Ishikawa (cell line): Measurements from ENCODE around the gene TGFBR3.

Experiments
- CEBPB ChIP-seq: IDR thresholded peaks from 2 replicates; pipeline ENCODE4 v1.6.1; 2012
- CREB1 ChIP-seq: IDR thresholded peaks from 2 replicates; pipeline ENCODE4 v1.6.1; 2012; ENCODE audit warnings: low read depth
- EGR1 ChIP-seq: IDR thresholded peaks from 2 replicates; pipeline ENCODE4 v1.6.1; 2012
- EP300 ChIP-seq: IDR thresholded peaks from 2 replicates; pipeline ENCODE4 v1.6.1; 2012; ENCODE audit warnings: borderline replicate concordance
- FOXM1 ChIP-seq: IDR thresholded peaks from 2 replicates; pipeline ENCODE4 v1.6.1; 2012; ENCODE audit warnings: low read depth, borderline replicate concordance
- NFIC ChIP-seq: IDR thresholded peaks from 2 replicates; pipeline ENCODE4 v1.6.1; 2012
- RAD21 ChIP-seq: IDR thresholded peaks from 2 replicates; pipeline ENCODE4 v1.6.1; 2012; ENCODE audit warnings: low read depth
- TAF1 ChIP-seq: IDR thresholded peaks from 2 replicates; pipeline ENCODE4 v1.6.1; 2012; ENCODE audit warnings: low read depth, mild to moderate bottlenecking
- TCF12 ChIP-seq: IDR thresholded peaks from 2 replicates; pipeline ENCODE4 v1.6.1; 2012; ENCODE audit warnings: low read depth
- TEAD4 ChIP-seq: IDR thresholded peaks from 2 replicates; pipeline ENCODE4 v1.6.1; 2012
- YY1 ChIP-seq: IDR thresholded peaks from 2 replicates; pipeline ENCODE4 v1.6.1; 2012; ENCODE audit warnings: low read depth
- ZBTB7A ChIP-seq: IDR thresholded peaks from 2 replicates; pipeline ENCODE4 v1.6.1; 2012; ENCODE audit warnings: low read depth
- TF ChIP-seq, protein P1 (sequence below): IDR thresholded peaks from 2 replicates; pipeline ENCODE4 v1.6.1; 2012
- TF ChIP-seq, protein P2 (sequence below): IDR thresholded peaks from 2 replicates; pipeline ENCODE4 v1.6.1; 2012
- TF ChIP-seq, protein P3 (sequence below): IDR thresholded peaks from 2 replicates; pipeline ENCODE4 v1.6.1; 2012; ENCODE audit warnings: low read depth, mild to moderate bottlenecking

The TGFBR3 gene

DNA sequence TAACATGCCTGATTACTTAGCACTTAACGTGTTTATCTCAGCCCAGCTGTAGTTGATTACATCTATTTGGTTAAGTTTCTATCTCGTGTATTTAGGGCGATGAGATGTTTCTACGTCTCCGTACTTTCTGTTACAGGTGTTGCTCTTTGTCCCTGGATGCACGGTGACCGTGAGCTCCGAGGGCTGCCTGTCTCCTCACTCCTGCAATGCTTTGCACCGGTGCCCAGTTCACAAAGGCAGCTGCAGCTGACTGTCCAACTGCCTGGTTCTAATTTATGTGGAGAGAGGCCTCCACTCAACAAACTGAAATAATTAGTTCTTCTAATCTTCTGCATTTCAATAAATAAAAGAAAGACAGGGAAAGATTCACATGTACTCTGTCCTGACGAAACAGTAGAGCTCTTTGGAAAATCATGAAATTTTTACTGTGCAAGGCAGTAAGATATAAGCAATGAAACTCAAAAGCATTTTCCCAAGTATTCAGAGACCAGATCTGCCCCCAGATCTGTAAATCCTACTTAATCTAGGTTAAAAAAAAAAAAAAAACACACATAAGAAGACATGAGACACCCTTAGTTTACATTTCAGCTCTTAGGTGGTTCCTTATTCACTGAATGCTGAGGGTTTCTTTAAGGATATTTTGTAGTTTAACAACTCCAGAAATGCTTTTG lies 108.2 kb downstream of the TGFBR3 start:
- TF ChIP-seq EP300 (no peak), TEAD4 (no peak), EGR1 (no peak), ZBTB7A (no peak), TAF1 (no peak), CREB1 (no peak), RAD21 (no peak), CEBPB (no peak), TCF12 (no peak), FOXM1 (no peak), YY1 (no peak), NFIC (no peak)
- TF ChIP-seq, protein P1, sequence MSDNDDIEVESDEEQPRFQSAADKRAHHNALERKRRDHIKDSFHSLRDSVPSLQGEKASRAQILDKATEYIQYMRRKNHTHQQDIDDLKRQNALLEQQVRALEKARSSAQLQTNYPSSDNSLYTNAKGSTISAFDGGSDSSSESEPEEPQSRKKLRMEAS = no peak
- TF ChIP-seq, protein P2, sequence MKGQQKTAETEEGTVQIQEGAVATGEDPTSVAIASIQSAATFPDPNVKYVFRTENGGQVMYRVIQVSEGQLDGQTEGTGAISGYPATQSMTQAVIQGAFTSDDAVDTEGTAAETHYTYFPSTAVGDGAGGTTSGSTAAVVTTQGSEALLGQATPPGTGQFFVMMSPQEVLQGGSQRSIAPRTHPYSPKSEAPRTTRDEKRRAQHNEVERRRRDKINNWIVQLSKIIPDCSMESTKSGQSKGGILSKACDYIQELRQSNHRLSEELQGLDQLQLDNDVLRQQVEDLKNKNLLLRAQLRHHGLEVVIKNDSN = no peak
- TF ChIP-seq, protein P3, sequence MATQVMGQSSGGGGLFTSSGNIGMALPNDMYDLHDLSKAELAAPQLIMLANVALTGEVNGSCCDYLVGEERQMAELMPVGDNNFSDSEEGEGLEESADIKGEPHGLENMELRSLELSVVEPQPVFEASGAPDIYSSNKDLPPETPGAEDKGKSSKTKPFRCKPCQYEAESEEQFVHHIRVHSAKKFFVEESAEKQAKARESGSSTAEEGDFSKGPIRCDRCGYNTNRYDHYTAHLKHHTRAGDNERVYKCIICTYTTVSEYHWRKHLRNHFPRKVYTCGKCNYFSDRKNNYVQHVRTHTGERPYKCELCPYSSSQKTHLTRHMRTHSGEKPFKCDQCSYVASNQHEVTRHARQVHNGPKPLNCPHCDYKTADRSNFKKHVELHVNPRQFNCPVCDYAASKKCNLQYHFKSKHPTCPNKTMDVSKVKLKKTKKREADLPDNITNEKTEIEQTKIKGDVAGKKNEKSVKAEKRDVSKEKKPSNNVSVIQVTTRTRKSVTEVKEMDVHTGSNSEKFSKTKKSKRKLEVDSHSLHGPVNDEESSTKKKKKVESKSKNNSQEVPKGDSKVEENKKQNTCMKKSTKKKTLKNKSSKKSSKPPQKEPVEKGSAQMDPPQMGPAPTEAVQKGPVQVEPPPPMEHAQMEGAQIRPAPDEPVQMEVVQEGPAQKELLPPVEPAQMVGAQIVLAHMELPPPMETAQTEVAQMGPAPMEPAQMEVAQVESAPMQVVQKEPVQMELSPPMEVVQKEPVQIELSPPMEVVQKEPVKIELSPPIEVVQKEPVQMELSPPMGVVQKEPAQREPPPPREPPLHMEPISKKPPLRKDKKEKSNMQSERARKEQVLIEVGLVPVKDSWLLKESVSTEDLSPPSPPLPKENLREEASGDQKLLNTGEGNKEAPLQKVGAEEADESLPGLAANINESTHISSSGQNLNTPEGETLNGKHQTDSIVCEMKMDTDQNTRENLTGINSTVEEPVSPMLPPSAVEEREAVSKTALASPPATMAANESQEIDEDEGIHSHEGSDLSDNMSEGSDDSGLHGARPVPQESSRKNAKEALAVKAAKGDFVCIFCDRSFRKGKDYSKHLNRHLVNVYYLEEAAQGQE = no peak

DNA sequence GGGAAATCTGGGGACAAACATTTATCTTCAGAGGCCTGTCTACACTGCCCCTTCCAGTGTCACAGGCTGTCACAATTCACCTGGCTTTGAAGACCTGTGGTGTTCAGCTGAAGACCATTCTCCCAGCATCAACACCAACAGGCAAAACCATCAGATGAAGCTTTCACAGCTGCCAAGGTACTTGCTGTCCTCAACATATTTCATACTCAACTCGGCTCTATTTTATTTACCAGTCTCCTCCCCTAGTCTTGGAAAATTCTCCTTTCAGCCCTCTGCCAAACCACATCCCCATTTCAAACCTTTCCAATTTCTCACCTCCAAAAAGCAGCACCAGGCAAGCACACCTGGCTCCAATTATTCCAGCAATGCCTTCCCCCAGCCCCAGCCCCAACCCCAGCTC lies 108.8 kb downstream of the TGFBR3 start:
- TF ChIP-seq, protein P1 = no peak
- TF ChIP-seq TEAD4 = no peak
- TF ChIP-seq CREB1 = no peak
- no peak for TF ChIP-seq YY1
- no peak for TF ChIP-seq TCF12
- no peak for TF ChIP-seq ZBTB7A
- TF ChIP-seq, protein P3 = no peak
- TF ChIP-seq TAF1 = no peak
- no peak for TF ChIP-seq RAD21
- no peak for TF ChIP-seq EP300
- TF ChIP-seq, protein P2 = no peak
- TF ChIP-seq EGR1 = no peak
- TF ChIP-seq FOXM1 = no peak
- no peak for TF ChIP-seq CEBPB
- TF ChIP-seq NFIC = no peak

DNA sequence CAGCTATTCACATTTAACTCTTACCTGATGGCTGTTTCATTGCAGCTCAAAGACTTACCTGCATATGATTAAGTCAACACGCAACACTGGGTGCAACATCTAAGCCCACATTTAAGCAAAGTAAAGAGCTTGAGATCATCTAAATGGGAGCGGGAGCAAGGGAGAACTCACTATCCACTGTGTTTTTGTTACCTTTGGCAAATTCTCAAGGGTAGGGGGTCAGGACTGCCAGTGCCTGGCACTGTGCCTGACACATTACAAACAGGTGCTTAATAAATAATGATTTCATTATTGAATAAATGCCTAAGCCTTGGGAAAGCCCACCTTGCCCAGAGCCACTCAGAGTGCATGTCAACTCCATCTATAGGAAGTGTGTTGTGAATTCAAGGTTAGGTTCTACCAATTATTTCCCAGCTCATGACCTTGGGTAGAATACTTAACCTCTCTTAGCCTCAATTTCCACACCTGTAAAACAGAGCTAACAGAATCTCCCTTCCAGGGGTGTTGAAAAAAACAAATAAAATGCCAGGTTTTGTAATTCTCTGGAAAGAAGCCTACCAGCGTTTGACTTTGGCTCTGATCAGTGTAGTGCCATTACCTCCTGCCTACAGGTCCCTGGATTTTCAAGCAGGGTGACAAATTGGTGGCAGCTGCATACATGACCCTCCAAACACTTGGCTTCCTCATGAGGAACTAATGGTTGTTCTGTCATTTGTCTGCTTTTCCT lies 109.7 kb downstream of the TGFBR3 start:
- TF ChIP-seq, protein P1 = no peak
- TF ChIP-seq TCF12 (no peak), NFIC (no peak), TAF1 (no peak), CREB1 (no peak)
- TF ChIP-seq, protein P2 = no peak
- TF ChIP-seq, protein P3 = no peak

DNA sequence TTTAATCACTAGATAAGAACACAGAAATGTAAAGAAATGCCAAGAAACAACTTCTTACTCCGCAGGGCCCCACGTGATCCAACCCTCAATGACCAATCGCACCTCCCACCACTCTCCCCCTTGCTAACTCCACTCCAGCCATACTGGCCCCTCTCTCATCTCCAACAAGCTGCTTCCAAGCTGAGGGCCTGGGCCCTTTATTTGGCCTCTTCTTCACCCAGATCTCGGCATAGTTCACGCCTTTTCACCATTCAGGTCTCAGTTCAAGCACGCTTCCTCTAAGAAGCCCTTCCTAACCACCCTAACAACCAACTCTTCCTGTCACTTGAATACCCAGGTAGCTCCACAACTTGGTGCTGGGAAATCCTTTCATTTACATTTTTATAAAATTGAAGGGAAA lies 110.7 kb downstream of the TGFBR3 start:
- no peak for TF ChIP-seq TCF12
- TF ChIP-seq ZBTB7A = no peak
- no peak for TF ChIP-seq CEBPB
- TF ChIP-seq YY1 = no peak
- no peak for TF ChIP-seq FOXM1
- TF ChIP-seq, protein P2 = no peak
- TF ChIP-seq CREB1 = no peak
- TF ChIP-seq TAF1 = no peak
- TF ChIP-seq EGR1 = no peak
- TF ChIP-seq, protein P3 = no peak
- TF ChIP-seq, protein P1 = no peak
- no peak for TF ChIP-seq EP300
- no peak for TF ChIP-seq RAD21
- no peak for TF ChIP-seq NFIC
- TF ChIP-seq TEAD4 = no peak
